Stimulated activated CD4-positive, alpha-beta T cell treated with anti-CD3 and anti-CD28 coated beads, Interleukin-12 subunit alpha, Interleukin-12 subunit beta, amount 100 ng/mL, for 24 hours (primary cell): ENCODE measurements around the gene ATXN7L2.
A peak's percentile ranks its signal among the peaks of the same experiment; 100 is the strongest.

Experiments
- DNase-seq, 2 experiments: peaks; one replicate each; pipeline ENCODE4 v3.0.0-alpha.2; 2020; ENCODE audit warnings: low read depth in 2 of 2

ATXN7L2 gene

DNA sequence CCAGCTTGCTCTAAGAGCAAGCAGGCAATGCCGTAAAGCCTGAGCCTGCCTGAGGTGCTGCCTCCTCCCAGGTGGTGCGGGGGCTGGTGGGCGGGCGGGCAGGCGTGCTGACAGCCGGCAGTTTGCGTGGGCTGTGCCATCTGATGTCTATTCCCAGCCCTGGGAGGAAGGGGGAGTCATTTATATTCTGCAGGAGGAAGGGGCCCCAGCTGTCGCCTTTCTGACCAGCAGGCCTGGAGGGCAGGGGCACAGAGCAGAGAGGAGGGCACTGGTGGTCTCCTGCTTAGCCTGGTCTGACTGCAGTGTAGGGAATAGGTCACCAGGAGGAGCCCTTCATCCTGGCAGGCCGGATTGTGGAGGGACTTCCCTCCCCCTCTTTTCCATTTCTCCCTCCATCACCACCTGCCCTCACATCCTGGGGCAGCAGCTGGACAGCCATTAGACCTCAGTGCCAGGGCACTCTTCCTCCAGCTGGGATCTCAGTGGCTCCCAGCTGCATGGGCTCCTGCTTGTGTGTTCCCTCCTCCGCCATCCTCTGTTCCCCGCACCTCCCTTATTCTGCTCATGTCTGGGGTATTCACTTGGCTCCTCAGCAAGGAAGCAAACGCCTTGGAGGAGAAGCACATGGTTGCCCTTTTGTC, 14.6 kb downstream of the ATXN7L2 start:
- DNase-seq, result no peak

DNA sequence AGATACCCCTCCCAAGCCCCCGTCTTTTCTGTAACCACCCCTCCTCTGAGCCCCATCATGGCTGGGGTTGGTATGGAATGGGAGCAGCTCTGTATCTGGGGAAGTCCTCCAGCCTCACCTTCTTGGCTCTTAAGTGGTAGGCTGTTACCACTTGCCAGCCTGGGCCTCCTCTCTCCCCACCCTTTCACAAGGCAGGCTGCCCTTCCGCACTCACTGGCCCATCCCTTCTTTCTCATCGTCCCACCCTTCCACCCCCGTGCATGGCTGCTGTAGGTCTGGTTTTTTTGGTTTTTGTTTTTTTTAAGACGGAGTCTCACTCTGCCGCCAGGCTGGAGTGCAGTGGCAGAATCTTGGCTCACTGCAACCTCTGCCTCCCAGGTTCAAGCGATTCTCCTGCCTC, 15.4 kb downstream of the ATXN7L2 start:
- DNase-seq, result no peak

DNA sequence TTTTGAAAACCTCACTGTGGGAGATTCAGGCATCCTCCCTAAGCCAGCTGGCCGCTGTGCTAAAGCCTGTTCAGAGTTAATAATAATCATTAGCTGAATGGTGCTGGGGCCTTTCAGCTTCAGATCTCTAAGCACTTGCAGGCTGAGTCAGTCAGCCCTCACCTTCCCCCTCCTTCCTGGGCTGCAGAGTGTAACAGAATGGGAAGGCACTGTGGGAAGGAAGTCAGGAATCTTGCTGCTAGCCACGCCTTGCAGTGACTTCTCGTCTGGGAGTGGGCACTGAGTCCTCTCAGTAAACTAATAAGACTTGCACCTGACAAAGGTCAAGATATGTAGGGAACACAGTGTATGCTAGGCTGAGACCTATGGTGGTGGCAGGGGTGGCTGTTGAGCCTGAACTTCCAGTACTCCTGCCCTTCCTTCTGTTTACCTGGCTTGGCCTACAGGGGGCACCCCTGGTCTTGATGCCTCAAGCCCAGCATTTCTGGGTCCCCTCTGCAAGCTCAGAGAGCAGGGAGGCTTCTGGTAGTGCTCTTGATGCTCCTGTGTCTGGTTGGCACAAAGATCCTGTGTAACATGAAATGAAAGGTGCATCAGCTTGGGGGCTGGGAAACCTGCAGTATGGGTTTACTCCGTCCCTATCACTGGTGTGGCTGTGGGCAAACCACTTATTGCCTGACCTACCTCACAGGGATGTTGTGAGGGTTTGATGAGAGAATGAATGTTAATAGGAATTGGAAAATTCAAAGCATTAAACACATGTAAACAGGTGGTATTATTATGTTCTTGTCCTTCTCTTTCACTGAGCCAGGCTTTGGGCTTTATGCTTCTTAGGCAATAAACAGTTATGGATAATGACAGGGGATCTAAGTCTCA, 16.2 kb downstream of the ATXN7L2 start:
- DNase-seq, result peak in 1 of 2 experiments; percentile 59

GRCh38 chr1:109500941-109501381, 17.3 kb downstream of the ATXN7L2 start:
- no peak for DNase-seq

DNA sequence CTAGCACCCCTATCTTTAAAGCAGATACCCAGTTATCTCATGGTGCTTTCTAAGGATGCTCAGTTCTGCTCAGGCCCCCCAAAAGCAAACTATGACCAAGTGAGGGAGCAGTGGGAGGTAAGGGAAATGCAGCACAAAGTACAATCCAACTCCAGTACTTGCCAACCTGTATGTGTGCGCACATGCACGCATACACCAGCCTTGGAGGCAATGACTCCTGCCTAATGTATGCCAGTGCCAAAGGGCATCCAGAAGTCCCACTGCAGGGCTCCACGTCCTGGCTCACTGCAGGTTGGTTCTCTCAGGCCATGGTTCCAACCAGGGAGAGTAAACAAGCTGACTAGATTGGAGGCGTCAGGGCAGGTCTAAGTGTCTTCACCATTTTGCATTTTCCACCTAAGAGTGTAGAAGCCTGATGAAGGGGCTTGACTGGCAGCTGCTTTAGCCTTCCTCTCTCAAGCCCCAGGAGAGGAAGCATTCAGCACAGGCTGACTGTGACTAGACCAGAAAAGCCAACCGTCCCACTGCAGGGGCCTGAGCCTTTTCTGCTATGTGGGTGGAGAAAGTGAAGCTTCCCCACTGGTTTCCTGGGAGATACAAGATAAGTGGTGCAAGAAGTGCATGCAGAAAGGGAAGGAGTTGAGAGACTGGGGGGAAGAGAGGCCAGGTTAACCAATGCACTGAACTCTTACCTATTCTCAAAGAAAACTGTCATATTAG, 18.1 kb downstream of the ATXN7L2 start:
- DNase-seq, result no peak

GRCh38 chr1:109502364-109502851, 18.7 kb downstream of the ATXN7L2 start:
- no peak for DNase-seq

- no peak for DNase-seq
Observed at GRCh38 chr1:109503935-109504334, 20.2 kb downstream of the ATXN7L2 start.

DNA sequence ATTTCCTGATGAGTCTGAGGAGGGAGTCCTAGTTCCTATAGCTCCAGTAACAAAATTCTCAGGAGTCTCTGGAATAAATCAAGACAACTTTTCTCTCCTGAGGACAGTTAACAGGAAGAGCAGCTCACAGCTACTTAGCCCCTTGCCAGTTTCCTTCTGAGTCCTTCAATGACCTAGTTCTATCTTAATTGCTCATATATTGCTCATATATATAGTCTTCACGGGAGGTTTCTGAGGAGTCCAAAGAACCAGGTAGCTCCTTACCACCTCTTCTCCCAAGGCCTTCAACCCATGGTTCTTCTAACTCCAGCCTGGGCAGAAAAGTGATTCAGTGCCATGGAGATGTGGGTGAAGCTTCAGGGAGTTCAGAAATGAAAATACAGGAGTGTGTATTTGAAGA, 21.3 kb downstream of the ATXN7L2 start:
- no peak for DNase-seq

GRCh38 chr1:109508001-109508872, 24.5 kb downstream of the ATXN7L2 start:
- DNase-seq, result no peak

DNA sequence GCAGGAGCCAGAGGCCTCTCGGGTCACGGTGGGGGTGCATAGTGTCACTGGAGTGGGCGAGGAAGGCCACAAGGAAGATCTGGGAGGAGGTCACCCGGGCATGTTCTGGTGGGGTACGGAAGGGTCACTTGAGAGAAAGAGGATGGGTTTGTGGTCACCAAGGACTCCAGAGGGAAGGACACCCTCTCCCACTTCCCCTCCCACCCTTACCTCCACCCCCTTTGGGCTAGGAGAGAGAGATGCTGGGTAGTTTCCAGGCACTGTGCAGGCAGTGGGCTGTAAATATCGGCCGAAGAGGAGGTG, 25.1 kb downstream of the ATXN7L2 start:
- DNase-seq, result no peak

- DNase-seq, result peak in 1 of 2 experiments; percentile 54
Observed at GRCh38 chr1:109509176-109510134, 25.8 kb downstream of the ATXN7L2 start, which contains the start of gene AMIGO1. AMIGO1 (minus strand) TSS chr1:109509727; CDS start chr1:109508912, 815 bp downstream.

DNA sequence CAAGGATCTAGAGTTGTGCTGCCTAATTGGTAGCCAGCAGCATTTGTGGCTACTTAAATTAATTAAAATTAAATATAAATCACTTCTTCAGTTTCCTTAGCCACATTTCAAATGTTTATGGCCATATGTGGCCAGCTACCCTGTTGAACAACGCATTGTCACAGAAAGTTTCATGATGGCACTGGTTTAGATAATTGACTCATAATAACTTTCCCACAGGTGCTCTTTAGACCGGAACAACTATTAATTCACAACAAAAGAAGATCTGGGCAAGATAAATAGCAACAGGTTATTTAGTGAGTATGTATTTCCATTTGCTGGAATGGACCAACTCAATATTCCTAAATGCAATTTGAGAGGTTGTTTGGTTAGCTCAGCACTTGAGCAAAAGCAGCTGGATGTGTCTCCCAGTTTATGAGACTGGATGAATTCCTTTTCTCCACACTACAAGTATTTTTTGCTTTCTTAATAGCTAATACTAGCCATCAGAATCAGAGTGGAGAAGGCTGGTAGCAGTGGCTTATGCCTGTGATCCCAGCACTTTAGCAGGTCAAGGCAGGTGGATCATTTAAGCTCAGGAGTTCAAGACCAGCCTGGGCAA, 29.5 kb downstream of the ATXN7L2 start:
- no peak for DNase-seq

DNA sequence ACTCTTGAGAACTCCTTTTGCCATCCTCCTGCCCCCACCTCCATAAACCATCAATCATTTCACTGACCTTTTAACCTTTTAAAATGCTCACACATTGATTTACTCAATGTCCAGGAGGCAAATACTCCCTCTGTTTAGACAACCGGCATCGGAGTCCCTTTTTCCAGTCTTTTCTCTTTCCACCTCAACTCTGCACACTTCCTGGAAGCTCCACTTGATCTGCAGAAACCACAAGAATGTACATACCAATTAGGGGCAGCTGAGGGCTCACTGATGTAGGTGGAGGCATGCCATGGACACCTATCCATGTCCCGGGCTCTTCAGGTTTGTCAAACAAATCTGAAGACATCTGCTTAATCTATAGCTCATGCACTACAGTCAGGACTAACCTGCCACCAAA, 31.1 kb downstream of the ATXN7L2 start:
- DNase-seq, result no peak

- DNase-seq, result no peak
Observed at GRCh38 chr1:109516872-109517271, 33.2 kb downstream of the ATXN7L2 start.

DNA sequence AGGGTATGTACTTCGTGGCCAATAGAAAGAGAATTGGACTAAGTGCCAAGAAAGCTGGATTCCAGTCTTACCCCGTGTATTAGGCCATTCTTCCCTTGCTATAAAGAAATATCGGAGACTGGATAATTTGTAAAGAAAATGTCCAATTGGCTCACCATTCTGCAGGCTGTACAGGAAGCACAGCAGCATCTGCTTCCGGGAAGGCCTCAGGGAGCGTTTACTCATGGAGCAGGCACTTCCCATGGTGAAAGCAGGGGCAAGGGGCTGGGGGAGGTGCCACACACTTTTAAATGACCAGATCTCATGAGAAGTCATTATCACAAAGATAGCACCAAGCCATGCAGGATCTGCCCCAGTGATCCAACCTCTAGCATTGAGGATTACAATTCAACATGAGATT, 33.6 kb downstream of the ATXN7L2 start:
- no peak for DNase-seq

DNA sequence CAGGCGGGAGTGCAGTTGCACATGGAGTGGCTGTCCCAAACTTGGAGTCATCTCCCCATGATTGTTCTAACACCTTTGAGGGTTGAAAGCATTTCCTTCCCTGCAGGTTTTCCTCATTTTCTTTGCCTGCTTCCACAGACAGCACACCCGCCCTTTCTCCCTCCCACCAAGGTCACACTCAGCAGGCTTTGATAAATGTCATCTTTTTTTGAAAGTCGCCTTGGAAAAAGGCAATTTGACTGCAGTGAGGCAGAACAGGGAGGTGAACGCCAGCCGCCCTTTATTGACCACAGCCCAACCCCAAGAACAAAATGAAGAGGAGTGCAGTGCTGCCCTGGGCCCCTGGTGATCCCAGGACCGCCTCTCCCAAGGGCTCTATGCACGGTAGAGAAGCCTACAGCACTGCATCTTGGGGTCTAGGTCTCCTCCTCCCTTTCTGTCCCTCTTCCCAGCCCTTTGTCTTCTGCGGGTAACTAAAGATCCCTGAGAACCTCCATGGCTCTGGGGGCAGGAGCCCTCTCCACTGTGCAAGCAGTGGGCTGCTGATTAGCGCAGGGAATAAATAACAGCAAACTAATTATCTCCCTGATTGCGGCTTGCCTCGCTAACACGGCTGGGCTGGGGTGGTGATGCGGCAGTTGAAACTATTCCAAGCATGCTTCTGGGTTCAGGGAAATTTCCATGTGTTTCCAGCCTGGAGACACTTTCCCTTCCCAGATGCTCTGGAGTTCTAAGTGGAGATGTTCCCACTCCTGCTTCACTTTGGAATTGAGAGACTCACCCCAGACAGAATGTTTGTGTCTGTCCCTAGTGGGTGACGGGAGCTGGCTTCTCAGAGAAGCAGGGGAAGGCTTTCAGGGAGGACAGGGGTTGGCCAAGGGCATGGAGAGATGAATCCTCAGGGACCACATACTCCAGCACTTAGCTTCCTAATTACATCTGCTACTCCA, 37.6 kb downstream of the ATXN7L2 start:
- no peak for DNase-seq

DNA sequence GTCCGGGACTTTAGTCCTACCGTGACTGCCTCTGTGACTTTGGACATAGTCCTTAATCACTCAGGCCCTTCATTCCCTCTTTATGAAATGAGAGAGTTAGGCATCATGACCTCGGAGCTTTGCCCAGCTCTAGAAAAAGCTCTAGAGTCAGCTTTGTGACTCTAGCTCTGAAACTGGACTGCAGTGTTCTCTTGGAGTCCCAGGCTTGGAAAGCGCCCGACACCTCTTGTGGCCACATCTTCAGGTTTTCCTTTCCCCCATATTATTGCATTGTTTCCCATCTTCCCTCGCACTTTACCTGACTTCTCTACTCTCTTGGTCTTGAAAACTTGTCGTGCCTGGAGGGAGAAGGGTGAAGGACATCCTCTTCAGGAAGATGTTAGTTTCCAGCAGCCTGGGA, 38.3 kb downstream of the ATXN7L2 start:
- no peak for DNase-seq

DNA sequence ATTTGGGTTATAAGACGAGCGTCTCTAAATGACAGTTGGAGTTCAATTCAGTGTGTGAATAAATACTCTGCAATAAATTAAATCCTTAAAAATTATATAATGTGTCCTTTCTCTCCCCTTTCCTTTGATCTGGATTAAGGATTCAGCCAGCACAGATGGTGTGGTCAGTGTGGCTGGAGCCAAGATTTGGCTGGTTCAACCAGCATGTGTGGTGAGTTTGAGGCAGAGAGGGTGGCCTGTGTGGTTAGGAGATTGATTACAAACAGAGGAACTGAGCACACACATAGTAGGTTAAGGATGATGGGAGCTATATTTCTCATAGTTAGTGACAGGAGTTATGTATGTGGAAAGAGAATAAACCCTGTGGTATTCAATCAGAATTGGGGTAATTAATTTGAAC, 40.0 kb downstream of the ATXN7L2 start:
- no peak for DNase-seq
